K562 (cell line): ENCODE data around the gene TMEM123. TPM values are rescaled to one million over a fixed set of nuclear protein-coding genes. Genes with fewer than 3 reads are reported as not detected.
A peak's percentile ranks its signal among the peaks of the same experiment; 100 is the strongest.

Source experiments
- CAMTA2 ChIP-seq: fragments of 250-450 bp; sonication (Bioruptor Pico); conservative IDR thresholded peaks from 2 replicates; pipeline ENCODE4 v1.5.1; 2022
- CBX2 ChIP-seq: fragments of 200-600 bp; sonication (generic); IDR thresholded peaks from one replicate; pipeline ENCODE4 v1.6.1; 2012; ENCODE audit warnings: mild to moderate bottlenecking, low read length, inconsistent platforms; ENCODE audit not compliant: insufficient read depth, poor library complexity, severe bottlenecking
- KLF1 ChIP-seq: fragments of 450-650 bp; IDR thresholded peaks from 2 replicates; pipeline ENCODE4 v1.6.1; 2016; ENCODE audit warnings: missing genetic modification characterization, missing compliant biosample characterization
- NFIC ChIP-seq: fragments of 450-650 bp; IDR thresholded peaks from 2 replicates; pipeline ENCODE4 v1.6.1; 2017; ENCODE audit warnings: mild to moderate bottlenecking, inconsistent platforms
- NFIX ChIP-seq: fragments of 250-450 bp; sonication (Bioruptor Pico); IDR thresholded peaks from 2 replicates; pipeline ENCODE4 v1.4.0; 2020; ENCODE audit warnings: low read depth, mild to moderate bottlenecking, moderate library complexity
- RAD21 ChIP-seq, 2 experiments: fragments of 250-450 bp in 1 of 2; fragments of 450-650 bp in 1 of 2; sonication (Bioruptor Pico) in 1 of 2; formaldehyde crosslinking in 1 of 2; IDR thresholded peaks in 1 of 2; conservative IDR thresholded peaks in 1 of 2; 2 replicates each; pipeline versions ENCODE4 v1.4.0 to v1.8.0; 2020 to 2022; ENCODE audit warnings: mild to moderate bottlenecking in 2 of 2, moderate library complexity in 1 of 2
- RNF219 ChIP-seq: fragments of 250-450 bp; sonication (Bioruptor Pico); IDR thresholded peaks from 2 replicates; pipeline ENCODE4 v1.5.0; 2022; ENCODE audit warnings: mild to moderate bottlenecking
- SIN3A ChIP-seq, 2 experiments: fragments of 150-350 bp in 1 of 2; IDR thresholded peaks; 2 replicates each; pipeline ENCODE4 v1.6.1; 2011 to 2016; ENCODE audit warnings: borderline replicate concordance in 2 of 2, low read depth in 2 of 2, low read length in 2 of 2, mild to moderate bottlenecking in 2 of 2, moderate library complexity in 2 of 2; ENCODE audit not compliant: control insufficient read depth in 1 of 2
- SMARCE1 ChIP-seq: fragments of 450-650 bp; IDR thresholded peaks from 2 replicates; pipeline ENCODE4 v1.7.1; 2016; ENCODE audit warnings: mild to moderate bottlenecking
- TAF1 ChIP-seq: IDR thresholded peaks from 2 replicates; pipeline ENCODE4 v1.6.1; 2011; ENCODE audit warnings: mild to moderate bottlenecking, low read length, moderate library complexity; ENCODE audit not compliant: insufficient read depth, control insufficient read depth, severe bottlenecking; ENCODE audit errors: extremely low read depth
- TBL1XR1 ChIP-seq, 2 experiments: IDR thresholded peaks; 2 replicates each; pipeline ENCODE4 v1.6.1; 2012; ENCODE audit warnings: improper control_type of control experiment in 2 of 2, low read length in 2 of 2, mild to moderate bottlenecking in 1 of 2
- ZMIZ1 ChIP-seq, 2 experiments: fragments of 150-350 bp in 1 of 2; IDR thresholded peaks; 2 replicates each; pipeline ENCODE4 v1.6.1; 2012 to 2016; ENCODE audit warnings: low read depth in 2 of 2, low read length in 2 of 2, mild to moderate bottlenecking in 1 of 2, moderate library complexity in 1 of 2
- ZNF224 ChIP-seq: sonication (generic); formaldehyde crosslinking; IDR thresholded peaks from 2 replicates; pipeline ENCODE4 v1.8.0; 2022; ENCODE audit warnings: mild to moderate bottlenecking, missing genetic modification reagents
- ZNF24 ChIP-seq: fragments of 450-650 bp; IDR thresholded peaks from 2 replicates; pipeline ENCODE4 v1.6.1; 2016
- ZNF583 ChIP-seq: fragments of 250-450 bp; sonication (Bioruptor Pico); IDR thresholded peaks from 2 replicates; pipeline ENCODE4 v1.4.0; 2020
- polyA plus RNA-seq, 8 experiments: library from polyadenylated mRNA; depleted of rRNA in 4 of 8; stranded (reverse) in 5 of 8; unstranded in 3 of 8; fragments of >200 nt; fragmentation: Nextera tagmentation in 2 of 8; fragmentation: Illumina TruSeq in 1 of 8; extraction: Ambion mirVana in 2 of 8; extraction: Trizol in 1 of 8; gene quantifications; 2 replicates each; pipeline versions ENCODE4 v1.2.1 to v1.2.3, GENCODE V29; 2011 to 2014; ENCODE audit warnings: inconsistent platforms in 1 of 8, missing spikeins in 1 of 8
- total RNA-seq, 7 experiments: library from RNA; depleted of rRNA in 6 of 7; stranded (reverse); fragments of >200 nt in 6 of 7; fragmentation: Illumina TruSeq in 2 of 7; extraction: Trizol in 2 of 7; gene quantifications; 2 replicates each; pipeline versions ENCODE4 v1.2.1 to v1.2.3, GENCODE V29; 2011 to 2021; ENCODE audit warnings: low replicate concordance in 1 of 7
- TF ChIP-seq, protein P1 (sequence below): fragments of 250-450 bp; sonication (Bioruptor Pico); IDR thresholded peaks from 2 replicates; pipeline ENCODE4 v1.5.0; 2021; ENCODE audit warnings: mild to moderate bottlenecking, borderline replicate concordance
- TF ChIP-seq, protein P2 (sequence below): fragments of 450-650 bp; IDR thresholded peaks from 2 replicates; pipeline ENCODE4 v1.6.1; 2016; ENCODE audit warnings: antibody characterized with exemption

TMEM123 gene
- total and polyA plus RNA-seq, 9 of the 15 experiments (the other 6 are each of a cell fraction or from before 2014, with no cell fraction given) = 19.8 to 344 (median 82.4) TPM

DNA sequence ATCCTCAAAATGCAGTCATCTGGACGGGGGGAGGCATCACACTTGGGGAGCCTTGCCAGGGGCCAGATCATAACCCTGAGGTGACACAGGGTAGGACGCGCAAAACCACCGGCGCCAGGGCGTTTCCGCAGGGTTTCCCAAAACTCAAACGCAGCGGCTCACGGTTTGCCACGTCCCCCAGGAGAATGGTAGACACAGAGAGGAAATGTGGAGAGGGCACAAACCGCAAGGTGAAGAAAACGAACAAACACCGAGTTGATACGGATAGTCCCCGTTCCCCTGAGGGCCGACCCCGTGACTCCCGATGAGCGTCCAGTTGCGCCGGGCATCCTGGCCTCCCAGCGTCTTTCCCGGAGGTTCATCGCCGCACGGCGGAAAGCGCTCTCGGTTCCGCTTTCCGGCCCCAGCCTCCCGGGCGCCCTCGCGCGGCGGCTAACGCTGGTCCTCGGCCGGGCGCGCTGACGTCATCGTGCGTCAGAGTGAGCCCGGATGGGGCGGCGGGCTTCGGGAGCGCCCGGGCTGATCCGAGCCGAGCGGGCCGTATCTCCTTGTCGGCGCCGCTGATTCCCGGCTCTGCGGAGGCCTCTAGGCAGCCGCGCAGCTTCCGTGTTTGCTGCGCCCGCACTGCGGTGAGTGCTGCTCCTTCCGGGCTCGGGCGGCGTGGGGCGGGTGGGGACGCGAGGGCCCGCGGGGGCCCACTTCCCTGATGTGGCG is 105.7 kb downstream of the TMEM123 start, which contains the start of gene BIRC2 (continued):
- TF ChIP-seq ZNF583 (no peak), ZNF24 (no peak), RNF219 (CRISPR knock-in tag) (no peak), CAMTA2 (CRISPR knock-in tag) (0 out of 2 replicates have a peak, but pooled peaks have one; percentile 48), NFIC (no peak; the same call in 1 of the 2 replicates), SMARCE1 (peak; percentile 48; the same call in 1 of the 2 replicates), RAD21 (CRISPR knock-in tag; conservative IDR thresholded peaks at IDR 0.05 in 1 of 2, IDR thresholded peaks at IDR 0.05 in 1 of 2) (peak; percentile 23 to 44; a peak in 3 of 4 replicates), SIN3A (IDR thresholded peaks at IDR 0.05; ENCODE audit: borderline replicate concordance in 2 of 2, control insufficient read depth in 1 of 2, low read depth in 2 of 2, low read length in 2 of 2) (peak in 1 of 2 experiments; percentile 33; a peak in 1 of 4 replicates), CBX2 (no peak), TAF1 (peak; percentile 69), NFIX (CRISPR knock-in tag) (no peak), KLF1 (no peak; the same call in 1 of the 2 replicates), ZMIZ1 (IDR thresholded peaks at IDR 0.05; ENCODE audit: low read depth in 2 of 2, low read length in 2 of 2) (no peak), TBL1XR1 (IDR thresholded peaks at IDR 0.05; ENCODE audit: low read length in 2 of 2) (peak in 1 of 2 experiments; percentile 74; a peak in 1 of 4 replicates), ZNF224 (no peak)
- TF ChIP-seq, protein P1, sequence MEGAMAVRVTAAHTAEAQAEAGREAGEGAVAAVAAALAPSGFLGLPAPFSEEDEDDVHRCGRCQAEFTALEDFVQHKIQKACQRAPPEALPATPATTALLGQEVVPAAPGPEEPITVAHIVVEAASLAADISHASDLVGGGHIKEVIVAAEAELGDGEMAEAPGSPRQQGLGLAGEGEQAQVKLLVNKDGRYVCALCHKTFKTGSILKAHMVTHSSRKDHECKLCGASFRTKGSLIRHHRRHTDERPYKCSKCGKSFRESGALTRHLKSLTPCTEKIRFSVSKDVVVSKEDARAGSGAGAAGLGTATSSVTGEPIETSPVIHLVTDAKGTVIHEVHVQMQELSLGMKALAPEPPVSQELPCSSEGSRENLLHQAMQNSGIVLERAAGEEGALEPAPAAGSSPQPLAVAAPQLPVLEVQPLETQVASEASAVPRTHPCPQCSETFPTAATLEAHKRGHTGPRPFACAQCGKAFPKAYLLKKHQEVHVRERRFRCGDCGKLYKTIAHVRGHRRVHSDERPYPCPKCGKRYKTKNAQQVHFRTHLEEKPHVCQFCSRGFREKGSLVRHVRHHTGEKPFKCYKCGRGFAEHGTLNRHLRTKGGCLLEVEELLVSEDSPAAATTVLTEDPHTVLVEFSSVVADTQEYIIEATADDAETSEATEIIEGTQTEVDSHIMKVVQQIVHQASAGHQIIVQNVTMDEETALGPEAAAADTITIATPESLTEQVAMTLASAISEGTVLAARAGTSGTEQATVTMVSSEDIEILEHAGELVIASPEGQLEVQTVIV (CRISPR knock-in tag) = peak; percentile 95
- TF ChIP-seq, protein P2, sequence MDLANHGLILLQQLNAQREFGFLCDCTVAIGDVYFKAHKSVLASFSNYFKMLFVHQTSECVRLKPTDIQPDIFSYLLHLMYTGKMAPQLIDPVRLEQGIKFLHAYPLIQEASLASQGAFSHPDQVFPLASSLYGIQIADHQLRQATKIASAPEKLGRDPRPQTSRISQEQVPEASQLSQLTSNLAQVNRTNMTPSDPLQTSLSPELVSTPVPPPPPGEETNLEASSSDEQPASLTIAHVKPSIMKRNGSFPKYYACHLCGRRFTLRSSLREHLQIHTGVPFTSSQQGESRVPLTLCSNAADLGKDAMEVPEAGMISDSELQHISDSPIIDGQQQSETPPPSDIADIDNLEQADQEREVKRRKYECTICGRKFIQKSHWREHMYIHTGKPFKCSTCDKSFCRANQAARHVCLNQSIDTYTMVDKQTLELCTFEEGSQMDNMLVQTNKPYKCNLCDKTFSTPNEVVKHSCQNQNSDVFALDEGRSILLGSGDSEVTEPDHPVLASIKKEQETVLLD = peak; percentile 79
